ENCODE results near the gene LYST. TPM values are rescaled to one million over a fixed set of nuclear protein-coding genes. Genes with fewer than 3 reads are reported as not detected.
A peak's percentile ranks its signal among the peaks of the same experiment; 100 is the strongest.

Gene LYST
- total RNA-seq, 4 donors from 2014 or later: 48.0 to 62.8 (median 61.0) TPM

DNA sequence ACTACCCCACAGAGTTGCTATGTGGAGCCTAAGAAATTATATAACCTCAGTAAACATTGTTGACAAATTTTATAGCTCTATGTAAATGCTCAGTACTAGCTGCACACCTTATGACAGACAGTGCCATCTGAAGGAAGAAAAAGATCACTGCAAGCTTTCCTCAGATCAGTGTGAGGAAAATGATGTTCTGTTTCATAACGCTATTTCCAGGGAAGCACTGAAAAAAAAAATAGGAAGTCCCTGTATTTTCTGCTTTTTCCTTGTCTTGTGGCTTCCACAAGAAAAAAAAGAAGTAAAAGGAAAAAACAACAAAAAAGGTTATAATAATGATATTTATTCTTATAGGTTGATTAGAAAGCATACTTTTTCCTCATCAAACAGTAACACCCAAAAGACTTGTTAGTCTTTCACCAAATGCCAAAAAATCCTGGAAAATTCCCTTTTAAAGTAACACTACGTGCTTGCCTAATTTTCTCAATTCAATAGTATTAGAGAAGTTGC lies 23.2 kb downstream of the LYST start:
- Histone ChIP-seq H3K36me3 (no peaks in the 10 kb centered on the region), H3K27ac (peak overlapping the region in 1 of 4 donors; percentile 14), H3K9me3 (peaks cover 0 to 8% (median 0%) of the 10 kb centered on the region in 4 donors), H3K4me1 (peaks cover 0 to 40% (median 11%) of the 10 kb centered on the region in 4 donors), H3K27me3 (no peaks in the 10 kb centered on the region), H3K4me3 (no peak overlapping the region)
- peak in 1 of 2 donors; percentile 41 for DNase-seq (ENCODE audit: low spot score in 2 of 2)
- 32 to 41% methylated on average over 2 of the region's 2 CpGs for WGBS, 2 donors
- TF ChIP-seq, protein P1, sequence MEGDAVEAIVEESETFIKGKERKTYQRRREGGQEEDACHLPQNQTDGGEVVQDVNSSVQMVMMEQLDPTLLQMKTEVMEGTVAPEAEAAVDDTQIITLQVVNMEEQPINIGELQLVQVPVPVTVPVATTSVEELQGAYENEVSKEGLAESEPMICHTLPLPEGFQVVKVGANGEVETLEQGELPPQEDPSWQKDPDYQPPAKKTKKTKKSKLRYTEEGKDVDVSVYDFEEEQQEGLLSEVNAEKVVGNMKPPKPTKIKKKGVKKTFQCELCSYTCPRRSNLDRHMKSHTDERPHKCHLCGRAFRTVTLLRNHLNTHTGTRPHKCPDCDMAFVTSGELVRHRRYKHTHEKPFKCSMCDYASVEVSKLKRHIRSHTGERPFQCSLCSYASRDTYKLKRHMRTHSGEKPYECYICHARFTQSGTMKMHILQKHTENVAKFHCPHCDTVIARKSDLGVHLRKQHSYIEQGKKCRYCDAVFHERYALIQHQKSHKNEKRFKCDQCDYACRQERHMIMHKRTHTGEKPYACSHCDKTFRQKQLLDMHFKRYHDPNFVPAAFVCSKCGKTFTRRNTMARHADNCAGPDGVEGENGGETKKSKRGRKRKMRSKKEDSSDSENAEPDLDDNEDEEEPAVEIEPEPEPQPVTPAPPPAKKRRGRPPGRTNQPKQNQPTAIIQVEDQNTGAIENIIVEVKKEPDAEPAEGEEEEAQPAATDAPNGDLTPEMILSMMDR (IDR thresholded peaks at IDR 0.05): peak; percentile 25 to 52 (median 41)
- no peak for TF ChIP-seq POLR2A (IDR thresholded peaks at IDR 0.05)

DNA sequence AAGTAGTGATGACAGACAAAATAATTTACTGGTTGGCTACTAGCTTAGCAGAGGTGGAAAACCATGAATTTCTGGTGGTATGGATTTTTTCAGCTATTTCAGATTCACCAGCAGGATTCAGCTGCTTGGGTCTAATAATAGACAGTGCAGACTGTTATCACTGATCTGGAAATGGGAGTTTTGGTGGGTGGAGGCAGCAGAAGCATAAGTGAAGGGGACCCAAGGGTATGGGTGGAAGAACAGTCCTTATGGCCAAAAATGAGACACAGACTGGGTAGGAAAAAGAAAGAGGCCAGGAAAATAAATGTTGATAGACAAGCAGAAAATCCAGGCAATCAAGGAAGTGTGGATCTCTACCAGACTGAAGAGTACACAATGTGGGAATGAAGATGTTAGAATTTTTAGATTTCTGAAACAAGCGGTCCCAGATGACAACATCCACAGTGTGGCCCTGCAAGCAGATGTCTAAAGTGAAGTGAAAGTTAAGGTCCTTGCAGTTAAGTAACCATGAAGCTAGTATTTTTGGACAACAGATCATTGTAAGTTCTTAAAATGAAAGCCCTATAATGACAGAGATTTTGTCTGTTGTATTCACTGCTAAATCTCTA lies 24.7 kb downstream of the LYST start:
- H3K27ac ChIP-seq: peak overlapping the region in 1 of 4 donors; percentile 34
- WGBS, 2 donors: 69 to 75% methylated on average over 1 of the region's 1 CpG

DNA sequence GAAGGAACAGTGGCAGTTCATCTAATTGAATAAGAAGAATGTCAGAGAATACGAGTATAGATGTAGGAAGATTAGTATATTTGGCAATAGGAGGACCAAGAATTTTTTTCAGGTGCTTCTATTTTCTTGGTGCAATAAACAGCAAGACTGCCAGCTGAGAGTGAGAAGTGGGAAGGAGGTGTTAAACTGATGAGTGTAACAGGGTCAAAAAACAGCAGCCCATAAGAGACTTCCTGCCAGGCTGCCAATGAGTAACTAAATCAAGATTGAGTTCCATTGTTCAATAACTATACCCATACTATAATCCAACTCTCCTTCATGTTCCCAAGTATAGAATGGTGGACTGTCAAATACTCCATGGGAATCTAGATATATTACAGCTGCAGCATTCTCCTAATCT lies 28.7 kb downstream of the LYST start:
- H3K4me3 ChIP-seq: no peak overlapping the region
- H3K4me1 ChIP-seq: peaks cover 0 to 30% (median 12%) of the 10 kb centered on the region in 4 donors
- no peak for TF ChIP-seq EP300 (IDR thresholded peaks at IDR 0.05)
- TF ChIP-seq, protein P1 (IDR thresholded peaks at IDR 0.05): no peak
- TF ChIP-seq POLR2A (IDR thresholded peaks at IDR 0.05): no peak
- DNase-seq (ENCODE audit: low spot score in 2 of 2): no peak
- WGBS, 2 donors: 65 to 75% methylated on average over 1 of the region's 1 CpG
- no peaks in the 10 kb centered on the region for H3K9me3 ChIP-seq
- no peak overlapping the region for H3K27ac ChIP-seq
- H3K36me3 ChIP-seq: no peaks in the 10 kb centered on the region
- H3K27me3 ChIP-seq: no peaks in the 10 kb centered on the region

More for the DNA sequence above, 24.7 kb downstream of the LYST start:
- no peak overlapping the region for H3K4me3 ChIP-seq
- H3K4me1 ChIP-seq: peaks cover 0 to 40% (median 11%) of the 10 kb centered on the region in 4 donors
- peaks cover 0 to 5% (median 0%) of the 10 kb centered on the region in 4 donors for H3K9me3 ChIP-seq
- no peaks in the 10 kb centered on the region for H3K27me3 ChIP-seq
- TF ChIP-seq POLR2A (IDR thresholded peaks at IDR 0.05): no peak
- TF ChIP-seq EP300 (IDR thresholded peaks at IDR 0.05): no peak
- TF ChIP-seq, protein P1 (IDR thresholded peaks at IDR 0.05): no peak
- no peaks in the 10 kb centered on the region for H3K36me3 ChIP-seq
- no peak for DNase-seq (ENCODE audit: low spot score in 2 of 2)

DNA sequence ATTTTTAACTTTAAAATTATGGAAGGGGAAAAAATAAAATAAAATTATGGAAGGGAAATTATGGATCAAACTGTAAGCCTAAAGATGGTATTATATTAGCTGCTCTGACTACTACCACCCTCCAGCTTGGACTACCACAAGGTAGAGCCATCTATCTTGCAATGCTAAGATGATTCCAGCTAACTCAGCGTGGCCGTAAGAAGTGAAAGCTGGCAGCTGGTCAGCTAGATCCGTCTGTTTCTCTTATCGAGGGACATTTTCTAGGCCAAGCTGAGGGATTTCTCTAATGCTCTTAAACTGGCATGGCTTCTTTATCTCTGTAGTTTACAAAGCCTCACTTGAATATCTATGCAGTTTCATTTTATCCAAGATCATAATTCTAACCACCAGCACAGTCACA lies 31.5 kb downstream of the LYST start:
- DNase-seq (ENCODE audit: low spot score in 2 of 2): peak in 1 of 2 donors; percentile 34
- TF ChIP-seq, protein P1 (IDR thresholded peaks at IDR 0.05): no peak
- TF ChIP-seq EP300 (IDR thresholded peaks at IDR 0.05): peak in 1 of 2 donors; percentile 36
- TF ChIP-seq POLR2A (IDR thresholded peaks at IDR 0.05): no peak
- H3K36me3 ChIP-seq: peaks cover 0 to 5% (median 0%) of the 10 kb centered on the region in 3 donors
- H3K4me1 ChIP-seq: peaks cover 0 to 21% (median 5%) of the 10 kb centered on the region in 4 donors
- peak overlapping the region in 1 of 4 donors; percentile 63 for H3K27ac ChIP-seq
- no peaks in the 10 kb centered on the region for H3K9me3 ChIP-seq
- H3K27me3 ChIP-seq: no peaks in the 10 kb centered on the region
- H3K4me3 ChIP-seq: peak overlapping the region in 1 of 4 donors; percentile 23
- WGBS, 2 donors: 18 to 37% methylated on average over 4 of the region's 4 CpGs

DNA sequence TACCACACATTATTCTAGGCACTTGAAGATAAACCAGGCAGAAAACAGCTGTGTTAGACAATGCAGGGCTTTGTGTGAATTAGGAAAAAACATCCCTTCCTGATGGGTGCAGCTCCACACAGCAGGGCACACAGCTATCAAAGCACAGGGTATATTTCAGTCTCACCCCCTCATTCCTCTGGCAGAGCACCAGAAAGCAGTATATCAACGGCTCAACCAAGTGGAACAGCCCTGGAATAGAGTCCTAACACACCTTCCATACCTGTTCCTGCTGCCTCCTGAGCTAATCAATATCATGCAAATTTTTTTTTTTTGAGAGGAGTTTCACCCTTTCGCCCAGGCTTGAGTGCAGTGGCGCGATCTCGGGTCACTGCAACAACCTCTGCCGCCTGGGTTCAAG lies 32.1 kb downstream of the LYST start:
- Histone ChIP-seq H3K4me1 (peaks cover 0 to 21% (median 5%) of the 10 kb centered on the region in 4 donors), H3K36me3 (peaks cover 0 to 8% (median 0%) of the 10 kb centered on the region in 3 donors), H3K27me3 (no peaks in the 10 kb centered on the region), H3K27ac (no peak overlapping the region), H3K4me3 (no peak overlapping the region), H3K9me3 (no peaks in the 10 kb centered on the region)
- no peak for TF ChIP-seq POLR2A (IDR thresholded peaks at IDR 0.05)
- TF ChIP-seq EP300 (IDR thresholded peaks at IDR 0.05): no peak
- TF ChIP-seq, protein P1 (IDR thresholded peaks at IDR 0.05): no peak
- WGBS, 2 donors: 84 to 89% methylated on average over 6 of the region's 6 CpGs
- no peak for DNase-seq (ENCODE audit: low spot score in 2 of 2)

Measured in tibial nerve (tissue), 4 donors.